Panc1 (cell line): ENCODE results near the gene FGD5. TPM values are rescaled to one million over a fixed set of nuclear protein-coding genes. Genes with fewer than 3 reads are reported as not detected.

ENCODE experiments used
- ATAC-seq: fragments of 200-7000 bp; cut with Tn5 transposase; 2 replicates; pipeline ENCODE4 v1.9.1; 2020; ENCODE audit warnings: mild to moderate bottlenecking, moderate library complexity
- BruUV-seq: library from RNA; stranded (reverse); fragments of 400-500 nt; replicated peaks from 2 replicates; lab custom pipeline; 2021; lab: Mats Ljungman, UMichigan
- CTCF ChIA-PET: fragments of 300-600 bp; sonication (Branson Sonifier 250); formaldehyde crosslinking; loops from one replicate; lab custom pipeline; 2022; ENCODE audit warnings: antibody characterized with exemption; lab: Charles Lee
- POLR2A ChIA-PET: fragments of 300-600 bp; sonication (Branson Sonifier 250); formaldehyde crosslinking; loops from one replicate; lab custom pipeline; 2022; ENCODE audit warnings: antibody characterized with exemption; lab: Charles Lee
- DNase-seq: peaks from one replicate; pipeline ENCODE4 v3.0.0-alpha.2; 2010; ENCODE audit warnings: low read depth, low spot score
- H3K27ac ChIP-seq: 2 replicates; pipeline ENCODE4 v1.5.1; 2011; ENCODE audit warnings: mild to moderate bottlenecking, low read length, inconsistent platforms
- H3K27me3 ChIP-seq: fragments of 200-500 bp; sonication (Bioruptor generic); 2 replicates; pipeline ENCODE4 v1.6.0; 2014; ENCODE audit warnings: low read length, inconsistent platforms; ENCODE audit not compliant: control insufficient read depth, insufficient read depth
- H3K36me3 ChIP-seq: fragments of 200-500 bp; sonication (Bioruptor generic); 2 replicates; pipeline ENCODE4 v1.5.1; 2014; ENCODE audit warnings: inconsistent platforms, mild to moderate bottlenecking, low read length, moderate library complexity; ENCODE audit not compliant: control insufficient read depth, insufficient read depth
- H3K4me1 ChIP-seq: 2 replicates; pipeline ENCODE4 v1.5.1; 2011; ENCODE audit warnings: inconsistent platforms, mild to moderate bottlenecking, low read length, moderate library complexity; ENCODE audit not compliant: control insufficient read depth, insufficient read depth
- H3K4me3 ChIP-seq, 2 experiments: 2 replicates each; pipeline ENCODE4 v1.5.1; 2011 to 2012; ENCODE audit warnings: low read depth in 2 of 2, low read length in 2 of 2, mild to moderate bottlenecking in 2 of 2, inconsistent platforms in 1 of 2, moderate library complexity in 1 of 2
- H3K9me3 ChIP-seq: fragments of 200-500 bp; sonication (Bioruptor generic); 2 replicates; pipeline ENCODE4 v1.5.1; 2014; ENCODE audit warnings: low read depth, mild to moderate bottlenecking, inconsistent platforms, low read length, moderate library complexity; ENCODE audit not compliant: control insufficient read depth, insufficient read depth
- POLR2AphosphoS5 ChIP-seq: IDR thresholded peaks from 2 replicates; pipeline ENCODE4 v1.6.1; 2012; ENCODE audit warnings: mild to moderate bottlenecking, low read depth, low read length, moderate library complexity
- REST ChIP-seq, 2 experiments: IDR thresholded peaks; 2 replicates each; pipeline ENCODE4 v1.6.1; 2011 to 2012; ENCODE audit warnings: low read depth in 2 of 2, control low read depth in 1 of 2, low read length in 1 of 2, mild to moderate bottlenecking in 1 of 2, moderate library complexity in 1 of 2; ENCODE audit not compliant: insufficient read depth in 1 of 2
- SIN3A ChIP-seq: IDR thresholded peaks from 2 replicates; pipeline ENCODE4 v1.6.1; 2012; ENCODE audit warnings: low read depth, mild to moderate bottlenecking, low read length, moderate library complexity, borderline replicate concordance; ENCODE audit not compliant: insufficient read depth
- TCF7L2 ChIP-seq: IDR thresholded peaks from 2 replicates; pipeline ENCODE4 v1.6.1; 2011; ENCODE audit warnings: mild to moderate bottlenecking, low read depth, low read length, inconsistent platforms
- in situ Hi-C: cut with HindIII; loops from 2 replicates; pipeline ENCODE4 v1.10.0; 2016; ENCODE audit warnings: low sequenced_read_pairs, low pct_unique_long_range_greater_than_20kb
- intact Hi-C: fragments of 100-400 bp; cut with micrococcal nuclease; formaldehyde crosslinking; loops from one replicate; pipeline ENCODE4 v1.10.0; 2022; ENCODE audit not compliant: unreplicated experiment
- total RNA-seq: library from RNA; stranded (reverse); gene quantifications from one replicate; pipeline ENCODE4 v1.2.1, GENCODE V29; 2021; ENCODE audit not compliant: unreplicated experiment
- TF ChIP-seq, protein P1 (sequence below): fragments of 450-650 bp; IDR thresholded peaks from 2 replicates; pipeline ENCODE4 v1.5.1; 2017; ENCODE audit warnings: mild to moderate bottlenecking

Gene FGD5
- total RNA-seq, 1 experiment from 2014 or later, result 0.77 TPM

- ATAC-seq (no peak; the same call in 1 of the 2 replicates), DNase-seq (no peak)
- intact Hi-C loops (loop anchor here (5.0 to 10.0 kb wide), 2 partner anchors 114 to 413 kb away; no protein-coding TSS in a partner anchor), in situ Hi-C loops (no loop called here)
- BruUV-seq, result no TSS peak
- Histone ChIP-seq H3K27me3 (no peaks in the 10 kb centered on the region), H3K4me3 (no peak overlapping the region), H3K36me3 (no peaks in the 10 kb centered on the region), H3K9me3 (no peaks in the 10 kb centered on the region), H3K27ac (no peak overlapping the region), H3K4me1 (no peaks in the 10 kb centered on the region)
- no peak for TF ChIP-seq SIN3A
- no peak for TF ChIP-seq REST (IDR thresholded peaks at IDR 0.05; ENCODE audit: insufficient read depth in 1 of 2, low read depth in 2 of 2, low read length in 1 of 2)
- TF ChIP-seq, protein P1, sequence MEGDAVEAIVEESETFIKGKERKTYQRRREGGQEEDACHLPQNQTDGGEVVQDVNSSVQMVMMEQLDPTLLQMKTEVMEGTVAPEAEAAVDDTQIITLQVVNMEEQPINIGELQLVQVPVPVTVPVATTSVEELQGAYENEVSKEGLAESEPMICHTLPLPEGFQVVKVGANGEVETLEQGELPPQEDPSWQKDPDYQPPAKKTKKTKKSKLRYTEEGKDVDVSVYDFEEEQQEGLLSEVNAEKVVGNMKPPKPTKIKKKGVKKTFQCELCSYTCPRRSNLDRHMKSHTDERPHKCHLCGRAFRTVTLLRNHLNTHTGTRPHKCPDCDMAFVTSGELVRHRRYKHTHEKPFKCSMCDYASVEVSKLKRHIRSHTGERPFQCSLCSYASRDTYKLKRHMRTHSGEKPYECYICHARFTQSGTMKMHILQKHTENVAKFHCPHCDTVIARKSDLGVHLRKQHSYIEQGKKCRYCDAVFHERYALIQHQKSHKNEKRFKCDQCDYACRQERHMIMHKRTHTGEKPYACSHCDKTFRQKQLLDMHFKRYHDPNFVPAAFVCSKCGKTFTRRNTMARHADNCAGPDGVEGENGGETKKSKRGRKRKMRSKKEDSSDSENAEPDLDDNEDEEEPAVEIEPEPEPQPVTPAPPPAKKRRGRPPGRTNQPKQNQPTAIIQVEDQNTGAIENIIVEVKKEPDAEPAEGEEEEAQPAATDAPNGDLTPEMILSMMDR, result no peak
- TF ChIP-seq TCF7L2, result no peak
- TF ChIP-seq POLR2AphosphoS5, result no peak
- CTCF ChIA-PET, result interaction anchor here (0.5 to 1.5 kb wide), 7 partner anchors 17 to 247 kb away, joined by 3 to 5 read pairs (median 3); no protein-coding TSS in a partner anchor
- POLR2A ChIA-PET, result interaction anchor here (0.6 kb wide), 1 partner anchor 442 kb away, joined by 17 read pairs; no protein-coding TSS in a partner anchor
Measured at GRCh38 chr3:14920536-14920935, 101.8 kb downstream of the FGD5 start.

DNA sequence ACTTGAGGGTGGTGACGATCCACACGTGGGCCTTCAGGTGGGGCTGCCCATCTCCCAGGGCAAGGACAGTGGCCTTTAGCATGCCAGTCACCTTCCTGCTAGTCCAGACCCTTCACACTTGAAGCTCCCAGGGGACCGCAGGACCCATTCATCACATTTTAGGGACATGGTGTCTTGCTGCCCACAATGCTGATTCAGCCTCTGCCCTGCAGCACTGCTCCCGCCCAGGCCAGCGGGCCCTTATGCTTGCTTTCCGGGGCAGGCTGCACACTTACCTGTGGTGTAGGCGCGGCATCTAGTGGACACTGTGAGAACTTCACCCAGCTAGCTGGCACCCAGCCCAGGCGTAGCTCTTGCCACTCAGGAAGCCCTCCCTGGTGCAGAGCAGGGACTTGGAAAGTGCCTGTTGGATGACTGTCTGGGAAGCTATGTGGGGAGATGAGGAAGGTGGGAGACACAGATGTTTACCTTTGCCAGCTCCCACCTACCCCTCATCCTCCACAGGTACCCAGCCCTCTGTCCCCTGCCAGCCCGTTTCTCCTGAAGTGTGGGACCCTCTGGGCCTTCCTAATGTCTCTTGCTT, 102.4 kb downstream of the FGD5 start:
- peak; percentile 51 for DNase-seq
- POLR2A ChIA-PET, result interaction anchor here (0.6 kb wide), 1 partner anchor 443 kb away, joined by 17 read pairs; no protein-coding TSS in a partner anchor

More for the DNA sequence above, 102.4 kb downstream of the FGD5 start:
- in situ Hi-C loops (no loop called here), intact Hi-C loops (loop anchor here (1.0 to 10.0 kb wide), 3 partner anchors 114 to 414 kb away; no protein-coding TSS in a partner anchor)
- Histone ChIP-seq H3K9me3 (no peaks in the 10 kb centered on the region), H3K27ac (no peak overlapping the region), H3K4me1 (no peaks in the 10 kb centered on the region), H3K27me3 (no peaks in the 10 kb centered on the region), H3K4me3 (no peak overlapping the region), H3K36me3 (no peaks in the 10 kb centered on the region)
- BruUV-seq, result no TSS peak
- CTCF ChIA-PET, result interaction anchor here (0.5 to 1.5 kb wide), 8 partner anchors 16 to 248 kb away, joined by 3 to 8 read pairs (median 4); no protein-coding TSS in a partner anchor
- peak; percentile 87 for ATAC-seq
- TF ChIP-seq, protein P1, result peak; percentile 91
- no peak for TF ChIP-seq POLR2AphosphoS5
